LoVo (cell line): ENCODE measurements around the gene NAALADL1.
A peak's percentile ranks its signal among the peaks of the same experiment; 100 is the strongest.

Source experiments
- DNase-seq: peaks from one replicate; pipeline ENCODE4 v3.0.0-alpha.2; 2016; ENCODE audit warnings: low spot score

The NAALADL1 gene

DNA sequence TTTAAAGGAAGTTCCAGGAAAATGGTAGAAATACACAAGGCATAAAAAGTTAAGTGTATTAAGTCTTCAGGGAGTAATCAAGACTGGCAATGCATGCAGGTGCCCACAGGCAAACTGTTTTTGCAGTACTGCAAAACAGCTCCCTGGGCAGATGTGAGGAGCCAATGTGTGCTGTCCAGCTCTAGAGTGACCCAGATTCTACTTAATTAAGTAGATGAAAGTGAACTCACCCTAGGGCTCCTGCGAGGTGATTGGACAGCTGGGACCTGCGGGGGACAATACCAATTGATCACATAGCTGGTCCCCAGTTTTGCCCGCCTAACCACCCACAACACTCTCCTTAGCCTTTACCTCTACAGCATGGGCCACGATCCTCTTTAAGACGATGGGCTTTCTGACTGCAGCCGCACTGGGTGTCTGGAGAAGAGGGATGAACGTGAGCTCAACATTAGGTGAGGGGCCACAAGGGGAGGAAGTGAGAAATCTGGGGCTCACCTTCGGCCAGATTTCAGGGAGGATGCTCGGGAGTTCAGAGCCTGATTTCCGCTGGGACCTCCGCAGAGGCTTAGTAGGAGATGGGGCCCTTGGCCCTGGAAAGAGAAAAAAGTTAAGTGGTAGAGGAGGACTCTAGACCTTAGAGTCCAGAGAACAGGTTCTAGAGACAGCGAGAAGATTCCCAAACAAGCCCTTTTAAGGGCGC, 24.9 kb upstream of the NAALADL1 start:
- no peak for DNase-seq

DNA sequence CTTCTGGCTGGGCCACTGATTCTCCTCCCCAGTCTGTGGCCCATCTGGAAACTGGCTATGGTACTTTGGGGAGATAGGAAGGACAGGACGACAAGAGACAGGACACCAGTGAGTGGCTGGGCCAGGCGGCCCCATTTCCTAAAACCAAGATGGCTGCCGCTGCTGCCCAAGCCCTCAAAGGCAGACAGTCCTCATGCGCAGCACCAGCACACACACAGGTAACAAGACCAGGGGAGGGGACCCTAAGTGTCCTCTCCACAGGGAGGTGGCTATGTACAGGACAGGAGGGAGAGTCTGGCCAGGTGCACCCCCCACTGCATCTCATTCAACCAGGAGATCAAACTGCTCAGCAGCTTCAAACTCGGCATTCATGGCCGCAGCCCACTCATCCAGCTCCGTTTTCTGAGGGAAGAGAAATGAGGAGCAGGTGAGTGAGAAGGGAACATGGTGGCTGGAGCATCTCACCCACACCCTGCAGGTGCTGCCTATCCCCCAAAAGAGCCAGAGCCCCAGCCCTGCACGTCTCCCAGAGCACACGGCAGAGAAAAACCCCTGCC, 20.5 kb upstream of the NAALADL1 start:
- DNase-seq, result no peak

DNA sequence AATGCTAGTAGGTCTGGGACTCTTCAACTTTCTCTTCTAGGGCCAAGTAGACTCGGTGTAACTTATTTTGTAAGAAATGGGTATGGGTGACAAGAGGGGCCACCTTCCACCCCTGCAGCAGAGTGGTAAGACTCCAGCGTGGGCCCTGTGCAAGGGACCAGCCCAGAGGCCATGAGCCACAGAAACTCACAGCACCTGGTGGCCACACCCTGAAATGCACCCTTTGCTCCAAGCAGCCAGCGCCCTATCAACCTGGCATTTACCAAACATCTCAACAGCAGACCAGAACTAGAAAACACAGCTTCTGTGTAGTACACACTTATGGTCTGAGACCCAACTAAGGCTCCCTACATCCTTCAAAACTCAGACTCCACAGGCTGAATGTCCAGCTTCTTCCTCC, 19.8 kb upstream of the NAALADL1 start:
- DNase-seq, result peak; percentile 43

DNA sequence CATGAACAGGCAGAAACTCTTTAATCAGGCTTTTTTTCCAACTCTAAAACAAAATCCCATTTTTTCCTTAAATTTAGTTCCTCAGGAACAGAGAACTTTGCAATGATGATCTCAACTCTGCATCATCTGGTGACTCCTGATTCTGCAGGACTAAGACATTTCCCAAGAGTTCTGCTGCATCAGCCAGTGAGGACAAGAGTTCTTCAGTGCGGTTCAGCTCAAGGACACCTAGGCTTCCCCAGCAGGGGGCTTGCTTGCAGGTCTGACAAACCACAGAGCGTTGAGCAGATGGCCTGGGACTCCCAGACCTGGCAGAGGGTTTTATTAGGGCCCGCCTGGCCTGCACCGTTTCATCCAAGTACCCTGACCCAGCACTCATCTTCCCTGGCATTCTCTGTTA, 19.1 kb upstream of the NAALADL1 start:
- no peak for DNase-seq

DNA sequence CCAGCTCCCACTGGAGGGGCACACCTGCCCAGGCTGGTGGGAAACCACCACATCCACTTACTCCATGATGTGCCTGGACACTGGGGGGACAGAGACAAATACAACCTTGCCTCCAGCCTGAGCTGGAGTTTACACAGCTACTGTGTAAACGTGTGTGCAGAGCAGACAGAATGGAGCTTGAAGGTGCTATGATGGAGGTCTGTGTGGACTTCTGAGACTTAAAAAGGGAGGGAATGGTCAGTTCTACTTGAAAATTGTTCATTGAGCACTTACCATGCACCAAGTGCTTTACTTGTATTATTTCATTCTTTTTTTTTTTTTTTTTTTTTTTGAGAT, 14.2 kb upstream of the NAALADL1 start:
- DNase-seq, result no peak

DNA sequence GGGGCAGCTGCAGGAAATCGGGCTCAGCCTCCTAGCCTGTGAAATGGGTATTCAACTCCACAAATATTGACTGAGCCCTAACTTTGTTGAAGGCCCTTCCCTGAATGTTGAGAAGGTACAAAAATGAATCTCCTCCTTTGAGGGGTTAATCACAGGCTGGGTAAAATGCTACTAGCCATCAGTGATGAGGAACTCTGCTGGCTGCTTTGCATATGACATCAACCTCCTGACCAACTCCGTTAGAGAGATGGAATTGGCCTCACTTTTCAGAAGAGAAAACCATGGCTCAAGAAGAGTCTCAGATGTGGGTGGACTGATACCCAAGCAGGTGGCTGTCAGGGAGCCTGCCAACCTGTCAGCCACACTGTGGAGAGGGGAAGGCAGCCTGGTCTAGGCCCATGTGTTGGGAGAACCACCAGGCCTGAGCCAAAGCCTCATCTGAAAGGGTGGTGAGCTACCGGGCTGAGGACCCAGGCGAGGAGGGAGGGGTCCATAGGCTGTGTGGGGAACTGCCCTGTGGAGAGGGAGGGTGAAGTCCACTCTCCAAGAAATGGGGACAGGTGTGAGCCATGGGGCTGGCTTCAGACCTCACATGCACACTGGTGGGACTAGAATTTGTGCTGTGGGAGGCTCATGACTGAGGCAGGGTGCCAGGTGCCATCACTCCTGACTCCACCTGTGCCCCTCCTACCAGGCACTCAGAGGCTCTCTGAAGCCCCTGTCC, 13.7 kb upstream of the NAALADL1 start:
- DNase-seq, result no peak

DNA sequence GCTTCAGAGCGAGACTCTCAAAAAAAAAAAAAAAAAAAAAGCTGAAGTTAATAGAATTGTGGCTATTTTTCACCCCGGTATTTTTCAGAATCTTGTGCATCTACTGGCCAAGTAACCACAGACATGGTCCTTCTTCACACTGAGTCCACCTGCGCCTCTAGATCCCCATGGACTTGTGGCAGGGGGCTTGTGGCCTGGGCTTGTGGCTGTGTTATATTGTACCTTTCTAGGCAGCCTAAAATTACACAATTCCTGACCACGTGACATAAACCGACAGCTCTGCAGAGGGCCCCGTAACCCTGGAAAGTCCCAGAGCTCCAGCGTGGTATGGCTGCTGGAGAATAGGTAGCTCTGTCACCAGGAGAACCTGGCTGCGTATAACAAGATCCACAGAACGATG, 10.9 kb upstream of the NAALADL1 start:
- DNase-seq, result no peak

DNA sequence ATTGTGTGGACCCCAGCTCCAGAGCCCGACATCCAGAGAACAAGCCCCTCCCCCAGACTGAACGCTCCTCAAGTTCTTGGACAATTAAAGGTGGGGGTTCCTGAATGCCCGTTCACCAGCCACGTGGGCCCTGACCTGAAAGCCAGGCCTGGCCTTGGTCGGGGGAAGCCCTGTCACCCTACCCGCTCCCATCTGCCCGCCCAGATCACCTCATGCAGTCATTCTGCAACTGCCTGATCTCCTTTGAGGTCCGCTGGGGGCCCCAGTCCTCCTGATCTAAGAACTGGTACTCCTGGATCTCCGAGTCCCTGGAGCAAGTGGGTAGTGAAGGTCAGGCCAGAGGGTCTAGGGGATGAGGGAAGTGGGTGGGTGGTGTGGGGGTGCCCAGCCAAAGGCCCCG, 9.1 kb upstream of the NAALADL1 start:
- DNase-seq, result no peak

DNA sequence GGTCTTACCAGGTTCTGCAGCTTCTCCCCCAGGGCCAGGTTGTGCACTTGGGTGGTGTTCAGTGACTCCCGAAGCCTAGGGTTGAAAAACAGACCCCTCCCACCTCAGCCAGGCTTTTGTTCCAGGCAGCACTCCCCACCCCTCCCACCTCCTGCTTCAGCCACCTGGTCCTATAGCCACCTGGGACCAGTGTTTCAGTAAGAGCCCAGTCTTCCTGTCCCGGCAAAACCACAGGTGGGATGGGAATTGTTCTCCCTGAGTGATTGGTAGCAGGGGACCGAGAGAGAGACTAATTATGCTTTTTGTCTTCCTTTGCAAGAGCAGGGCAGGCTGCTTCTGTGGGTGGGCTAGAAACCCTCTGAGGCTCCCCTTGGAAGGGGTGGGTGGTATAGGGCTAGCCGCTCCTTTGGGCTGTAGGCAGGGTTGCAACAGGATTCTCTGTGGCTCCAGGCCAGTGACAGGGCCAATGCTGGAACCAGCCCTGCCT, 8.5 kb upstream of the NAALADL1 start:
- no peak for DNase-seq

DNA sequence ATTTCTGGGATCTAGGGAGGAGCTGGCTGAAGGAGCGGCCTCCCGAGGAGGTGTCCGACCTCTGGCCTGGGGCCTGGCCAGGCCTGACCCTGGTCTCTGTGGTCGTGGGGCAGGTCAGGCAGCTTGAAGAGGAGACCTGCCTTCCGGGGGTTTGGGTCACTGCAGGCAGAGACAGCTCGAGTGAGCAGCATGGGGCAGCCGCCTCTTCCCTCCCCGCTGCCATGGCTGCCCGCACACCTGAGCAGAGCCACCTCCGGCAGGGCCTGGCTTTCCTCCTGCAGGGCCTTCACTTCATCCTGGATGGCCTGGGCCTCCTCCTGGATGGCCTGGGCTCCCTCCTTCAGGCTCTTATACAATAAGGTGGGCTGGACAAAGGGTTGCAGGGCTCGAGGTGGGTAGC, 8.0 kb upstream of the NAALADL1 start:
- DNase-seq, result no peak

DNA sequence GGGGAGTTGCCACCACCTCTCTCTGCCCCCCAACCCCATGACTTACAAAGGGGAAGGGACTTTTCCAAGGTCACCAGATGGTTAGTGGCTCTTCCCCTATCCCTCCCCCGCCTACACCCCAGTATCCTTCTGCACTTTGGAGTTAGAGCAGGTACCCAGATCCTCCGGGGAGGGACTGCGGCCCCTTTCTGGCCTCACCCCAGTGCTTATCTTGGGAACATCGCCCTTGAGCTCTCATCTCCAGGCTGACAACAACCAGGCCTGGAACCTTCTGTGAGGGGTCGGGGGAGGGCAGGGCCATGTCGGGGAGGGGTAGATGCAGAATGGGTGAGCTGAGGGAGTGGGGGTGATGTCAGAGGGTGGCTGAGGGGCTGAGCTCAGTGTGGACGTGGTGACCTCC, 7.5 kb upstream of the NAALADL1 start:
- no peak for DNase-seq

DNA sequence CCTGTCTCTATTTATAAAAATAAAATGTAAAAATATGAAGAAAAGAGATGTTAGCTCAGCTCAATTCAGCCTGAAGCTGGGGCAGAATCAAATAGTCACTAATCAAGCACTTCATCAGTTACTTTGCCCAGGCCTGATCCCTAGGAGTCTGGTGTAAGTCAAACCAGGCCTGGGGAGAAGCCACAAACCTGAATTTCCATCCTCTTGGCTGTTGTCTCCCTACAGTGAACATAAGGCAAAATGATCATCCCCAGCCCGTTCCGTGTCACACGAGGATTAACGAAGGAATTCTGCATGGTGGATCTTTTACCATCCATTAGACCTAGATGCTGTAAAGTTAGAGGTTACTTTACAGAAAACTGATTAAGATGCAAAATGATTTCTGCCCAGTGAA, 6.5 kb upstream of the NAALADL1 start:
- DNase-seq, result no peak

DNA sequence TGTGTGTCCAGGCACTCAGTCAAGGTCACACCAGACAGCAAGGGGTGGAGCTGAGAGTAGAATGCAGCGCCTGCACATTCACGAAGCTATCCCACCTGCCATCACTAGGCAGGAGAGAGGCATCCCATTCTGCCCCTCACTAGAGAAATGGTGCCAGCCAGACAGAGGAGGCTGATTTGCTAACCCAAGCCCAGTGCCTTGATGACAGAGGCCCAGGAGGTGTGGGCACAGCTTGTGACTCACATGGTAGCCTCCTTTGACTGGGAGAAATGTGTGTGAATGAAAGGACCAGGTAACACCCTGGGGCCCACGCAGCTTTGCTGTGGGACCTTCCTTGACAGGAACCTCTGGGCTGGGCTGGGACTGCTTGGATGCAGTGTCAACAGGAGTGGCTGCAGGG, 5.2 kb upstream of the NAALADL1 start:
- no peak for DNase-seq

DNA sequence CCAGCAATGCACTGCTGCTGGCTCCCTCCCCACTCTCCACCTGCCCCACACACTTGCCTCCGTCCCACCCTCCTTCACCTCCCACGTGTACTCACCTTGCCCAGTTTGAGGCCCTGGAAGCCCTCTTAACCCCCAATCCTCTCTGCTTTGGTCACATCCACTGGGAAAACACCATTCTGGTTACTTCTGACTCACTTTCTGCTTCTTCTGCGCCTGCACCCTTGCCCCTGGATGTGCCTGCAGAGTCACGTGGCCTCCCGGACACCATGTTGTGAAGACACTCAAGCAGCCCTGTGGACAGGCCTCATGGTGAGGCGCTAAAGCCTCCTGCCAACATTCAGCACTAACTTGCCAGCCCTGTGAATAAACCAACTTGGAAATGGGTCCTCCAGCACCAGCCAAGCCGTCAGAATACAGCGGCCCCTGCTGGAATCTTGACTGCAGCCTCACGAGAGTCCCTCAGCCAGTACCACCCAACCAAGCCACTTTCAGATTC, 2.6 kb upstream of the NAALADL1 start:
- no peak for DNase-seq

DNA sequence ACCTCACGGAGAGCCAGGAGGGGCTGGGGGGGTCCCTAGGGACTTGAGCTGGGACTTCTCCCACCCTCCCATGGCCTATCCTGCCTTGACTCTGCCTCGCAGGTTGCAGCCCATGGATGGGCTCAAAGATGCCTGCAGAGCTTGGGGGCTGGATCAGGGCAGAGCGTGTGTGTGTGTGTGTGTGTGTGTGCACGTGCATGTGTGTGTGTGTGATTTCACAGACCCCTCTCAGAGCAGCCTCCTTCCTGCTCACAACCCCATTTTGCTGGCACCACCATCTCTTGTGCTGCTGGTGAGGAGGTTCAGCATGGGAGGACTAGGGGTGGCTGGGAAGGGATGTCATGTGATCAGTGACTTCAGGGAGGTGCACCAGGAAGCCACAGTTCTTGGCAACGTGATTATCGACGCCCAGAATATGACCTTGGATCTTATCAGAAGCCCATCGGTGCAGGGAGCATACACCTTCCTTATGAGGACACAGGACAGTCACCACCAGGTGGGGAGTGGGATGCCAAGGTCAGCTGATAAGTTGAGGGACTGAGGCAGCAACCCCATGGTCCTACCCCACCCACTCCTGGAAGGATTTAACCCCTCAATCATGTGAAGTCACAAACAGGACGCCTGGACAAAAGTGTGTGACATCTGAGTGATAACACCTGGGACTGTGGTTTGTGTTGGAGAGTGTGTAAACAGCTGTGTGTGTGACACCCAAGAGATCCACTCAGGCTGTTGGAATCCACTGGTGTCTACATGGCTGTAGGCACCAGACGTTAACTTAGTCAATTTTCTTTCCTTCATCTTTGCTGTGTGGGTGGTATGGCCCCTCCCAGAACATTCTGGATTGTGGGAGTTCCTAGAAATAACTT, 1.8 kb upstream of the NAALADL1 start:
- DNase-seq, result no peak

DNA sequence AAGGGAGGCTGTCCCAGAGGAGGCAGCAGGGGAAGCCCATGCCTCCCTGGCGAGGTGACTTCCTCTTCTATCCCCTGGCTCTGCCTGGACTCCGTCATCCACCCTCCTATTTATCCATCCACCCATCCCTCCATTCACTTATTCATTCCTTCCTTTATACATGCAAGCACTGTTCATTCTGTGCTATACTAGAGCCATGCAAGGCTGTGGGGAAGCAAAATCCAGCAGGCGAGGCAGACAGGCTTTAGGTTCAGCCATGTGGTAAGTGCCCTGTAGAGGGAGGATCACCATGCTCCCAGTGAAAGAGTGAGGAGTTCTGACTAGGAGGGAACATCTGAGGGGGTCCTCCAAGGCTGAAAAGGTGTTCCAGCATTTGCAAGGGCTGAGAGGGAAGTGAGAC, 1.2 kb upstream of the NAALADL1 start:
- no peak for DNase-seq

DNA sequence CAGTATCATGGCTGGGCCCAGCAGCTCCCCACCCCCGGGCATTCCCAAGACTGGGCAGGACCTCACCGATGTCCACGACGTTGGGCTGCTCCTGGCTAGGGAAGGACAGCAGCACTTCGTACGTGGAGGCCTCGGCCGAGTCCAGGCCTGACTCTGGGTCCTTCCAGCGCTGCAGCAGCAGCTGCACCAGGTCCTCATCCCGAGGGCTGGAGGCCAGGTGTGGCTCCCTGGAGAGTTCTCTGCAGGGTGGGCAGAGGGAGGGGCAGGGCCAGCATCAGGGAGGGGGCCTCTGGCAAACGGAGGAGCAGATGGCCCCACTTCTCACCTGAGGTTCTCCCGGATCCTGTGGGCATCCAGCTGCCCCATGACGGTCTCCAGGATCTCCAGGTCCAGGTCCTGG, 341 bp downstream of the NAALADL1 start:
- no peak for DNase-seq

DNA sequence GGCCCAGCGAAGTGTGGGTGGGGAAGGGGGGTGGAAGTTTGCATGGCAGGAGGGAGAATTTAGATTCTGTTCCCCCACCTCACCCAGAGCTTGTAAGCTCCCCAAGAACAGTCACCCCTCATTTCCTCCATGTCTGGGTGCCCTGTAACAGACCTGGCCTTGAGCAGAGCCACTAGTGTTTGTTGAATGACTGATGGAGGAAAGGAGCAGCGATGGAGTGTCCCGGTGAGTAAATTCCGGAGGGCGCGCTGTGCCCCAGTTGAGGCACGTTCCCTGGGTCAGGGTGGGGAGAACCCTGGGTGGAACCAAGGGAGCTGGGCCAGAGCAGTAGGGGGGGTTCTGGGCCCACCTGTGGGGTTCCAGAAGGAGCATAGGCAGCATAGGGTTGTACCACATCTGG, 827 bp downstream of the NAALADL1 start:
- no peak for DNase-seq

DNA sequence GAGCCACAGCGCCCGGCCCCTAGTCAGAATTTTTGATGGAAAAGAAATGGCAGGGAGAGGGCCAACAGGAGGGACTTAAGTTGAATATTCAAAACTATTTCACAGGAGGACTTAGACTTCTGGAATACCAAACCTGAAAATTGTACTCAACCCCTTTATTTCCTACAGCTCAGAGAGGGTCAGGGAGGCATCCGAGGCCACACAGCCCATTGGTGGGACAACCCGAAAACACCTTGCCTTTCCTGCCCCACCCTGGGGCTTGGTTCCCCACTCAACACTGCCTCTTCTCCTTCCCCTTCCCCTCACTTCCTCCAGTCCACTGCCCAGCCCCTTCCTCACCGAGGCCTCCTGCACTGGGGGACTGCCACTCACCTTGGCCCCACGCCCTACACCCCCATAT, 1.4 kb downstream of the NAALADL1 start:
- DNase-seq, result no peak

DNA sequence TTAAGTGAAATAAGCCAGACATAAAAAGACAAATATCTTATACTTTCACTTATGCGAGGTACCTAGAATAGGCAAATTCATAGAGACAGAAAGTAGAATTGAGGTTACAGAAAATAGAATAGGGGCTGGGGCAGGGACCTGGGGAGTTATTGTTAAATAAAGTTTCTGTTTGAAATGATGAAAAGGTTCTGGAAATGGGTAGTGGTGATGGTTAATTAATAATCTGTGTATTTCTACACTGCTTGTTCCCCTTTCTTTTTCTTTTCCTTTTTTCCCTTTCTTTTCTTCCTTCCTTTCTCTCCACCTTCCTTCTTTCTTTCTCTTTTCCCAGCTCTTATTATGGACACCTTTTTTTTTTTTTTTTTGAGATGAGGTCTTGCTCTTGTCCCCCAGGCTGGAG, 2.8 kb downstream of the NAALADL1 start:
- DNase-seq, result no peak

DNA sequence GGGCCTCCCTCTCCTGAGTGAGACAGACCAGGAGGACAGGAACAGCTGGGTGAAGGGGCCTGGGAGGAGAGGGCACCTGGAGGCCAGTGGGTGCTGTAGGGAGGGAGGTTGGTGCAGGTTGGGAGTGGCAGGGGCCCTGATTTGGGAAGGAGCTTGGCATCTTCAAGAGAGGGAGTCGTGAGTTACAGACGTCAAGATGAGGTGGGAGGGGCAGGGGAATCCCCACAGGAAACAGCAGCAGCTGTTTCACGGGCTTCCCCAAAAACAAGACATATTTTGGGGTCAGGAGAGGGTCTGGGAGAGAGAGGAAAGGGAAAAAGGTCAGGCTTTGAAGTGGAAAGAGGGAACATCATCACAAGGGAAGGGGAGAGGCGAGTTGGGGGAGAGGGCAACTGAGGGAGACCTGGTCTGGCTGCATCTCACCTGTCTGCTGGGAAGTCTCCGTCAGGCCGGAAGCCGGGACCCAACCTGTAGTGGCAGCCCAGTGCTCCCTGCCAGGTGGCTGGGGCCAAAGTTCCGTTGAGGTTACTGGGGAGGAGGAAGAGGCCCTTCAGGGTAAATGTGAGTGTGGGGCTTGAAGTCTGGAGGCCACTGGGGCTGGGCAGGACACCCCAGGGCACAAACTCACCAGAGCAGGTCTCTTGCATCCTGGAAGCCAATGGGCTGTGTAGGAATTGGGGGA, 4.4 kb downstream of the NAALADL1 start:
- DNase-seq, result no peak

DNA sequence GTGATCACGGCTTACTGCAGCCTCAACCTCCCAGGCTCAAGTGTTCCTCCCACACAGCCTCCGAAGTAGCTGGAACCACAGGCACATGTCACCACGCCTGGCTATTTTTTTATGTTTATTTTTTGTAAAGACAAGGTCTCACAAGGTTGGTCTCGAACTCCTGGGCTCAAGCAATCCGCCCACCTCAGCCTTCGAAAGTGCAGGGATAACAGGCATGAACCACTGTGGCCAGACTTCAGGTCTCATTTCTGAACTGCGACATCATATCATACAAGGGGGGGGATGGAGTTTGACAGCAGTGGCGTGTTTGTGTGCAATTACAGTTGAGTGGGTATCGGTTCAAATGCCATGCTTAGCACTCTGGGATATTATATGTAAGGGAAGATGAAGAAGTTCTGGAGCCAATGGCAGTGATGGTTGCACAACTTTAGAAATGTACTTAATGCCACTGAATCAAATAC, 6.9 kb downstream of the NAALADL1 start:
- DNase-seq, result no peak
